ENCODE results near the gene PGAP3.

- TF ChIP-seq CTCF (IDR thresholded peaks at IDR 0.05) (no peak), POLR2AphosphoS5 (IDR thresholded peaks at IDR 0.05) (no peak)
These were observed 54.2 kb downstream of the PGAP3 start for GRCh38 chr17:39633570-39634183.

Data from breast epithelium (tissue), 3 donors.